Activated naive CD4-positive, alpha-beta T cell treated with anti-CD3 and anti-CD28 coated beads, Interleukin-2, amount 50 U/mL, for 24 hours (primary cell): ENCODE measurements around the gene SESN1.

Experiments
- H3K27ac Mint-ChIP-seq: one replicate; pipeline ENCODE4 v1.8.0; 2021; ENCODE audit warnings: mild to moderate bottlenecking, mixed read lengths
- H3K27me3 Mint-ChIP-seq: one replicate; pipeline ENCODE4 v1.8.0; 2021; ENCODE audit warnings: mixed read lengths
- H3K36me3 Mint-ChIP-seq: one replicate; pipeline ENCODE4 v1.8.0; 2021; ENCODE audit warnings: mixed read lengths
- H3K4me1 Mint-ChIP-seq: one replicate; pipeline ENCODE4 v1.8.0; 2021; ENCODE audit warnings: mixed read lengths
- H3K4me3 Mint-ChIP-seq: one replicate; pipeline ENCODE4 v1.8.0; 2021; ENCODE audit warnings: mild to moderate bottlenecking, mixed read lengths
- H3K9me3 Mint-ChIP-seq: one replicate; pipeline ENCODE4 v1.8.0; 2021; ENCODE audit warnings: mixed read lengths

Gene SESN1

DNA sequence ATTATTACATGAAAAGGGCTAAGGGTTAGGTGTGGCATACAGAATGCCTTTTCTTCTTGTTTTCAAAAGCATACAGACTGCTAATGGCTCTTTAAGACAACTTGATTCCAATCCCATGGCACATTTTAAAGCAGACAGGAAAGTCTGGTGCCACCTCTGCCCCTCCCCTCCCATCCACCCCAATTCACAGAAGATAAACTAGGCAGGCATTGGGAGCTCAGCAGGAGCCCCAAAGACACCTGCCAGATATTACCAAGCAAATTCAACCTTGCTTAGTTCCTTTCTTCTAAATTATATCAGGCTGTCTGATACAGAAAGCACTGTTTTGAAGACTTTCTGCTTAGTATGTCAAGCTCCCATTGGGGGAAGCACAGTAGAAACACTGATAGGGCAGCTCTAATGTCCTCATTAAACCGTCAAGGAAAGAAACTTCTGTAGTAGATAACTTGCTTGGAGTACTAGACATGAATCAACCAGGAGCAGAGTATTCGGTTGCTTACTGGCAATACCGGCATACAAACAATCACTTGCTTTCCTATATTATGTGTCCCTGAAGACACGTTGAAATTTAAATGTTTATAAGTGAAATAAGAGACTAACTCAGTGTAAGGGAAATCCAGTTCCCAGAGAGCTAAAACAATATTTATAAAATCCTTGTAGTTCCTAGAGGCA lies 13.0 kb downstream of the SESN1 start:
- H3K9me3 Mint-ChIP-seq: no peaks in the 10 kb centered on the region
- H3K4me1 Mint-ChIP-seq: no peaks in the 10 kb centered on the region
- H3K27me3 Mint-ChIP-seq: no peaks in the 10 kb centered on the region
- peaks cover 2% of the 10 kb centered on the region for H3K36me3 Mint-ChIP-seq
- no peak overlapping the region for H3K27ac Mint-ChIP-seq
- no peak overlapping the region for H3K4me3 Mint-ChIP-seq

DNA sequence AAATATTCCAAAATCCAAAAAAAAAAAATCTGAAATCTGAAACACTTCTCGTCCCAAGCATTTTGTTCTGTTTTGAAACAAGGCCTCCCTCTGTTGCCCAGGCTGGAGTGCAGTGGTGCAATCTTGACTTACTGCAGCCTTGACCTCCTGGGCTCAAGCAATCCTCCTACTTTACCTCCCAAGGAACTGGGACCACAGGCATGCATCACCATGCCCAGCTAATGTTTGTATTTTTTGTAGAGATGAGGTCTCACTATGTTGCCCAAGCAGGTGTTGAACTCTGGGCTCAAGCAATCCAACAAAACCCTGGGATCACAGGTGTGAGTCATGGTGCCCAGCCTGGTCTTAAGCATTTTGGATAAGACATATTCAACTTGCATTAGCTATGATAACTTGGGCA lies 13.6 kb downstream of the SESN1 start:
- Mint-ChIP-seq H3K9me3 (no peaks in the 10 kb centered on the region), H3K27me3 (no peaks in the 10 kb centered on the region), H3K36me3 (peaks cover 2% of the 10 kb centered on the region), H3K4me3 (no peak overlapping the region), H3K4me1 (no peaks in the 10 kb centered on the region), H3K27ac (peak overlapping the region; percentile 27)

DNA sequence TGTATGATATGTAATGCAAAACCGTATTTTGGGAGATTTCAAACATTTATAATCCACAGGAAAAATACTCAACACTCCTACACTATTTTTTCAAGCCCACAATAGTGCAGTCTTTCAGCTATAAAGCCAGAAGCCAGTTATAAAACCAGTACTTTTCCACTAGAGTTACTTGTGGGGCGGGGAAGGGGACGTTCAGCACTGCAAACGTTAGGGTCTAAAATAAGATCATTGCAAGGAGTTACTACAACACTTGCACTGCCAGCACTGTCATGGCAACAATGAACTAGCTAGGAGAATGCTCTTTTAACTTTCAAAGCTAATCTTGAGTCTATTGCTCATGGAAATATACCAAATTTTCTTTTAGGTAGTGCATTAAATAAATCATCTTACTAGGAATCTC lies 14.7 kb downstream of the SESN1 start:
- Mint-ChIP-seq H3K27me3 (no peaks in the 10 kb centered on the region), H3K4me1 (no peaks in the 10 kb centered on the region), H3K4me3 (no peak overlapping the region), H3K36me3 (peaks cover under 1% of the 10 kb centered on the region), H3K9me3 (no peaks in the 10 kb centered on the region), H3K27ac (no peak overlapping the region)

DNA sequence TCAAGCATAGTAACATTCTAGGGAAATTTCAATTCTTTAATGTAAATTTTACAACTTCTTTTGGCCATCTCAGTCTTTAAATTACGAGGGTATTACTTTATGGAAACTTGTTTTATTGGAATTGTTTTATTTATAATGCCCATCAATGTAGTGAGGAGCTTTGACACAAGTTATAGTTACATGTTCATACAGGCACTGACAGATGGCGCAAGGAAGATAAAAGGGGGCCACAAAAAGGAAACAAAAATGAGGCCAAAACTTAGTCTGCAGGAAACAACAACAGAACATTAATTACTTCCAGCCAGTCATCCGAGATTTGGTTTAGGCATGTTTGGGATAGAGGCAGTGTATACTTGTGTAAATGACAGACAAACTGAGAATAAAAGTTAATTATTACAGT lies 18.3 kb downstream of the SESN1 start:
- Mint-ChIP-seq H3K27me3 (no peaks in the 10 kb centered on the region), H3K4me3 (no peak overlapping the region), H3K4me1 (peaks cover 16% of the 10 kb centered on the region), H3K9me3 (no peaks in the 10 kb centered on the region), H3K36me3 (no peaks in the 10 kb centered on the region), H3K27ac (no peak overlapping the region)

DNA sequence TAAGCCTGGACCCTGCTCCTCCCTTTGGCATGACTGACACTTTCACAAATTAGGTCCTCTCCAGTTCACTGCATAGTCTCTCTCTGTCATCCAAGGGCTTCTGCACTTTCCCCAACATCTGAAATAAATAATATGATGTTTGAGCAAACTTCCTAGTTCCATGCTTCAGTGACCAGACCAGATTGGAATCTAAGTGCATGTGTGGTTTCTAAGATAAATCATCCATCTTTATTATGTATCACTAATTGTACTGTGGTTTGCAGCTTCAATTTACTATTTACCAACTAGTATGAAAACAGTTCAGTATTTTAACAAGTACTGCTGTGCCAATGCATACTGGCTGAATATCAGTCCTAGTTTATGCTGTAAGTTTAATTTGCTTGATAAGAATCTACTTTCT lies 18.7 kb downstream of the SESN1 start:
- no peaks in the 10 kb centered on the region for H3K27me3 Mint-ChIP-seq
- H3K27ac Mint-ChIP-seq: no peak overlapping the region
- peaks cover 20% of the 10 kb centered on the region for H3K4me1 Mint-ChIP-seq
- no peaks in the 10 kb centered on the region for H3K36me3 Mint-ChIP-seq
- no peak overlapping the region for H3K4me3 Mint-ChIP-seq
- no peaks in the 10 kb centered on the region for H3K9me3 Mint-ChIP-seq

DNA sequence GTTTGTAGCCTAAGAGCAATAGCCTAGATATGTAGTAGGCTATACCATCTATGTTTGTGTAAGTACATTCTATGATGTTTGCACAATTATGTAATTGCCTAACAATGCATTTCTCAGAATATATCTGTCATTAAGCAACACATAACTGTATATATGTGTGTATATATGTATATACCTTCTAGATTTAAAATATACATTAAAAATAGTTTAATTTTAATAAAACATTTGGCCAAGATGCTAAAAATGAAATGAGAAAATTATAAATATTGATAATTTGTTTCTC lies 20.6 kb downstream of the SESN1 start:
- Mint-ChIP-seq H3K27ac (no peak overlapping the region), H3K4me3 (no peak overlapping the region), H3K9me3 (no peaks in the 10 kb centered on the region), H3K36me3 (no peaks in the 10 kb centered on the region), H3K27me3 (no peaks in the 10 kb centered on the region), H3K4me1 (peaks cover 32% of the 10 kb centered on the region)

DNA sequence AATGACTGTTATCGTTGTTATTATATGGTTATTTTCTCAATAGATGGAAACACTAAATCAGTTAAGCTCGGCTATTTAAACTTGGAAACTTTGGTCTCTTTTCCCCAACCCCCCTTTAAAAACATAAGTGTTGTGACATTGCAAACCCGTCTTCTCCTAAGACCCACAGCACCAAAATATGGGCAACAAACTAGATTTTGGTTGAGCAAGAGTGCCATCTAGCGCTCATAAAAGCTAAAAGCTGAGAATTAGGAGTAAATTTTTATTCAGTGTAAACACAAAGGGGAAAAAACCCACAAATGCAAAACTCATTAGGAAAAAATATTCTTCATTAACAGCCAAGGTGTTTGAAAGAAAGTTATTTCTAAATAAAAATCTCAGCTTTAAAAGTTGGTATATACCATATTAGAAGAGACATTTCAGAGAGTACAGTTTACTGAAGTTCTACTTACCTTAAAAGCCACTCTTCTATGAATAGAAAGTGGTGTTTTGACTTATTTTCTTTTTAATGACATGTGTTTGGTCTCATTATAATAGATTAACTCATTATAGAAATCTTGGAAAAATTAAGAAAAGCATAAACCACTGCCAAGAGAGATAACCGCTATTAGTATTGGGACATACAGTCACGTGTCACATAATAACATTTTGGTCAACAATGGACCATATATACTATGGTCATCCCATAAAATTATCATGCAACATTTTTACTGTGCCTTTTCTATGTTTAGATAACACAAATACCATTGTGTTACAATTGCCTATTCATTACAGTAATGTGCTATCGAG lies 21.1 kb downstream of the SESN1 start:
- Mint-ChIP-seq H3K27me3 (no peaks in the 10 kb centered on the region), H3K4me1 (peaks cover 32% of the 10 kb centered on the region), H3K4me3 (peak overlapping the region; percentile 15), H3K36me3 (no peaks in the 10 kb centered on the region), H3K27ac (no peak overlapping the region), H3K9me3 (no peaks in the 10 kb centered on the region)

DNA sequence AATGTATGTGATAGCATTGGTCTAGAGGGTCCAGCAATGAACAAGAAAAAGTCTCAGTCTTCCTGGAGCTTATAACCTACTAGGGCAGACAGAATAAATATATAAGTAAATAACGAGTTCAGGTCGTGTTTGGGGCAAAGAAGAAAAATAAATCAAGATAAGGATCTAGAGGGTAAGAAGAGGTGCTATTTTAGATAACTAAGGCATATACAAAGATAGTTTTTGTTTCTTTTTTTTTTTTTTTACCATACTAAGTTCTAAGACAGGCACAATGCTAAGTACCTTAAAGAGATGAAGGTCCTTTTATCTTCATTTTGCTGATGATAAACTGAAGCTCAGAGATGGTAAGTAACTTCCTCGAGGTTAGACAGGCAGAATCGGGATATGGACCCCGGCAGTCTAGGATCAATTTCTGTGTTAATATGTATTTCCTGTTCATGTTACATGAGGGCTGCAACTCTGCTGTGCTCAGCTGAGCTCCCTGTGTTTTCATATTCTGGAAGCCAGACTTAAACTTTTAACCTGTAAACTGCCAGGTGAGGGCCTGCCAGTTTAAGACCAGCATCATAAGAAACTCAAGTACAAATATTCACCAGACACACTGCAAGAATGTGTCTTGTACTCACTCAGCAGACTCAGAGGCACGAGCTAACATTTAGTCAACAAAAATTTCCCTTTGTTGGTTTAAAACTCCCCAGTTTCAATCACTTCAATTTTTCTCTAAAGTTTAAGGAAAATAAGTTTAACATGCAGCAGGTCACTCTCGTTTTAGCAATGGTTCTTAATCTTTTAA lies 23.3 kb downstream of the SESN1 start:
- H3K4me1 Mint-ChIP-seq: peaks cover 41% of the 10 kb centered on the region
- H3K27me3 Mint-ChIP-seq: no peaks in the 10 kb centered on the region
- no peaks in the 10 kb centered on the region for H3K36me3 Mint-ChIP-seq
- peak overlapping the region; percentile 71 for H3K27ac Mint-ChIP-seq
- H3K4me3 Mint-ChIP-seq: peak overlapping the region; percentile 63
- H3K9me3 Mint-ChIP-seq: no peaks in the 10 kb centered on the region

DNA sequence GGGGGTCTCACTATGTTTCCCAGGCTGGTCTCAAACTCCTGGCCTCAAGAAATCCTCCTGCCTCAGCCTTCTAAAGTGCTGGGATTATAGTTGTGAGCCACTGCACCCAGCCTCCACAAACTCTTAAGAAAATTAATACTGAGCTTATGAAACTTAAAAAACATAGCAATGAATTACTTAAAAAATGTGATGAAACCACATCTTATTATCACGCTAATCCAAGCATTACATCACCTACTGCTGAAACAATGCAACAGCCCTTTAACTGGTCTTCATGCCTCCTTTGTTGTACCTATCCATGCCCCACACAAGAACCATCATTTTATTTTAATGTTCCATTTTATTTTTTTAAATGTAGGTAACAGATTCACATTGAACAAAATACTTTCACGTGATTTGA lies 24.9 kb downstream of the SESN1 start:
- Mint-ChIP-seq H3K36me3 (no peaks in the 10 kb centered on the region), H3K4me1 (peaks cover 41% of the 10 kb centered on the region), H3K27ac (no peak overlapping the region), H3K4me3 (no peak overlapping the region), H3K9me3 (no peaks in the 10 kb centered on the region), H3K27me3 (no peaks in the 10 kb centered on the region)

DNA sequence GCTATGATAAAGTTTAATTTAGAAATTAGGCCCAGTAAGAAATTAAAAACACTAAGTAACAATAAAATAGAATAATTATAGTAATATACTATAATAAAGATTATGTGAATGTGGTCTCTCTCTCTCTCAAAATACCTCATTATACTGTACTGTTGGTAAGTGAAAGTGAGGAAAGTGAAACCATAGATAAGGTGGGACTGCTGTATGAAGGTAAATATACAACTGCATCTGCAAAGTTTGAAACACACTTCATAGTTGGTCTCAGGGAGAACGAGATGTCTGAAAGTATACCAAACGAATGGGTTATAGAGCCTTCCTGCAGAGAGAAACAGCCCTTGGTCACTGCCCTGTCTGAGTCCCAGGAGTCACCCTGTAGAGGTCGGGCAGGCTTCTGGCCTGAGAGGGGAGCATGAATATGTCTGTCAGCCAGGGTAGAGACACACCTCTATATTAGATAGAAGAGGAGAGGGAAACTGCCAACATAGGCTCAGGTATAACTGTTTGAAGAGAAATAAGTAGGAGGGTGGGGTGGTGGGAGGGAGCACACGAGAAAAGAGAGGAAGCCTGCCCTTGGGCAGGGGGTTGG lies 31.8 kb downstream of the SESN1 start:
- no peaks in the 10 kb centered on the region for H3K36me3 Mint-ChIP-seq
- no peak overlapping the region for H3K4me3 Mint-ChIP-seq
- no peaks in the 10 kb centered on the region for H3K27me3 Mint-ChIP-seq
- H3K4me1 Mint-ChIP-seq: peaks cover 55% of the 10 kb centered on the region
- no peaks in the 10 kb centered on the region for H3K9me3 Mint-ChIP-seq
- H3K27ac Mint-ChIP-seq: no peak overlapping the region

DNA sequence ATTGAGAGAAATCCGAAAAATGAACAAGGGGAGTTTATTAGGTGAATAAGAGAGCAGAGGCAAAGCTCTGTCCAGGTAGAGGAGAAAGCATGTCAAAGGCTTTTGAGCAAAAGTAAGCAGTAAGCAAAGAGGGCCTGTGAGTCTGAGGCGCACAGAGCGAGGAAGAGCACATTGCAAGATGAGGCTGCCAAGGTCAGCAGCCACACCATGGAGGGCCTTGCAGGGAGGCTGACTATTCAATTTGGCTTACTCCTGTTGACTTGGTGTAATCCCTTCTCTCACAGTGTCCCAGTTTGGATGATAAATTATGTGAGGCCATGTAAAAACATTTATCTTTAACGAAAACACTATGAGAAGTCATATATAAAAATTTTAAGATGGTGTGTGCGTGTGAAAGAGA lies 32.4 kb downstream of the SESN1 start:
- no peaks in the 10 kb centered on the region for H3K9me3 Mint-ChIP-seq
- no peaks in the 10 kb centered on the region for H3K27me3 Mint-ChIP-seq
- H3K36me3 Mint-ChIP-seq: no peaks in the 10 kb centered on the region
- peaks cover 50% of the 10 kb centered on the region for H3K4me1 Mint-ChIP-seq
- H3K4me3 Mint-ChIP-seq: no peak overlapping the region
- no peak overlapping the region for H3K27ac Mint-ChIP-seq

DNA sequence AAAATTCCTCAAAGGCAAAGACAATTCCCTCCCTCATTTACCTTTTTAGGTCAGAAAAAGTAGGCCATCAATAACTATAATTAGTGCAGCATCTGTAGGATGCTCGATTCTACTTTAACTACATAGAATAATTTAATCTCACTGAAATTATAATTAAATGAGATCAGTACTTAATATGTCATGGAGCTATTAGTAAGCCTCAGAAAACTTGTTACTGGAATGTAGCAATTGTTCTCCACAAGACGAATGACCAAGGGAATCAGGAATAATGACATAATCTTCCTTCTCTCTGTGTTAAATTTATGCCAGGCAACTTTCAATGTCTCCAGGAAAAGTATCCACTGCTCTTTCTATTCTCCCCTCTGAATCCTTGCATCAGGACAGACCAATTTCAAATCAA lies 34.1 kb downstream of the SESN1 start:
- Mint-ChIP-seq H3K36me3 (no peaks in the 10 kb centered on the region), H3K27me3 (no peaks in the 10 kb centered on the region), H3K9me3 (no peaks in the 10 kb centered on the region), H3K4me3 (no peak overlapping the region), H3K4me1 (peaks cover 50% of the 10 kb centered on the region), H3K27ac (peak overlapping the region; percentile 41)

DNA sequence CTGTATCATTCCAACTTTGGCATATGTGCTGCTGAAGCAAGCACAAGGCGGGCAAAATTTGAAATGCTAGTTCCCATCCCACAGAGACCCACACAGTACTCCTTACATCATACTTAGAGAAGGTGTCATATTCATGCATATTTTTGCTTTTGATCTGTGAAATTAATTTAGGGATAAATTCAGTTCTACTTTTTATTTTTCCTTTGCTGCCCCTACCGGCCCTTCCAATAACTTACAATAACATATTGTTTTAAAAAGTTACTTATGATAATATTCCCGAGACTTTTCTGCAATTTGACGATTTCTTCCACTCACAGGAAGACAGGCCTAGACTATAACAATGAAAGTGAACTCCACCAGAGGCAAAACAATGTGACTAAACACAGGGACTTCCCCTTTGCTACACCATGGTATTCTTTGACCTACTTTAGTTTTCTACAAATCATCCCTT lies 35.0 kb downstream of the SESN1 start:
- no peaks in the 10 kb centered on the region for H3K9me3 Mint-ChIP-seq
- H3K36me3 Mint-ChIP-seq: no peaks in the 10 kb centered on the region
- H3K4me1 Mint-ChIP-seq: peaks cover 50% of the 10 kb centered on the region
- peak overlapping the region; percentile 88 for H3K27ac Mint-ChIP-seq
- peak overlapping the region; percentile 8 for H3K4me3 Mint-ChIP-seq
- H3K27me3 Mint-ChIP-seq: no peaks in the 10 kb centered on the region

DNA sequence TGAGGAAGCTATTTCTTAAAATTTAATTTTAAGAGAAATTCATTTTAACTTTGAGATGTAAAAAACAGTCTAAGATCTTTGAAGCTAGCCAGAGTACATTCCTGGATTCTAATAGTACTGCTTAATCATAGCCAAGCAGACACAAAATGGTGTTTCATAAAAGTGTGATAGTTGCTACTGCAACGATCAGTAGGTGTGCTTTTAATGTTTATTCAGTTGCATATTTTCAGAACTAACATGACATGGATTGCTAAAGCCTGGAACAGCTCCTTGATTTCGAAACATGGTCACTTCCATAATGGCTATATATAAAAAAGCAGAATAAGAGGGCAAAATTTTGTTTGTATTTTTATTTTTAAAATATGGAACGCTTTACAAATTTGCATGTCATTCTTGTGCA lies 35.5 kb downstream of the SESN1 start:
- Mint-ChIP-seq H3K27ac (peak overlapping the region; percentile 24), H3K27me3 (no peaks in the 10 kb centered on the region), H3K4me1 (peaks cover 46% of the 10 kb centered on the region), H3K36me3 (no peaks in the 10 kb centered on the region), H3K9me3 (no peaks in the 10 kb centered on the region), H3K4me3 (no peak overlapping the region)

DNA sequence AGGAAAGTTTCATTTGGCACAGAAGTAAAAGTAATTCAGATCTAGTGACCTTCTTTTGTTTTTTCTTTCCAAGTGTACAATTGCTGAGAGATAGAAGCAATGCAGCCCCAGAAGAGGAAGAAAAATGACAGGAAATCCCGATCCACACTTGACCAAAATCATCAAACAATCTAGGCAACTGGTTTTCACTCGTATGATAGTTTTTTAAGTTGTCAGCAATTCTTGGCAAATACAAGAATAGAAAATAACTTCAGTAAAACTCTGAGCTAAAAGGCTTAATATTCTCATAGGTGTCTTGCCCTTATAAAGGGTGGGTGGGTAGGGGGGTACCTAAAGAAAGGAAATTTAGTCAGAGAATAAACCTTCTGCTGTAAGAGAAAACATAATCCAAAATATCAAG lies 36.0 kb downstream of the SESN1 start:
- Mint-ChIP-seq H3K9me3 (no peaks in the 10 kb centered on the region), H3K27me3 (no peaks in the 10 kb centered on the region), H3K27ac (peak overlapping the region; percentile 31), H3K4me1 (peaks cover 41% of the 10 kb centered on the region), H3K4me3 (no peak overlapping the region), H3K36me3 (no peaks in the 10 kb centered on the region)

DNA sequence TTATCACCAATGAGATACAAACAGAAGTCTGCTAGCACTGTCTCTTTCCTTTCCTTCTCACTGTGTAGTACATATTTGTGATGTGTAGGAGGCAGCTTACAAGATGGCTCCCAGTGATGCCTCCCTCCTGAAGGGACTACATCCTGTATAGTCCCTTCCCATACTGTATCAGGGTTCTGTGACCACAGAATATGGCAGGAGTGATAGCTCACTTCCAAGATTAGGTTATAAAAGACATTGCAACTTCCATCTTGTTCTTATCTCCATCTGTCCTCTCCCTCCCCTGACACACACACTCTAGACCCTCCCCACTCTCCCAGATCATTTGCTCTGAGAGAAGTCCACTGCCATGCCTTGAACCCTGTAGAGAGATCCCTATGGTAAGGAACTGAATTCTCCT lies 38.0 kb downstream of the SESN1 start:
- Mint-ChIP-seq H3K27ac (no peak overlapping the region), H3K4me3 (no peak overlapping the region), H3K4me1 (peaks cover 41% of the 10 kb centered on the region), H3K27me3 (no peaks in the 10 kb centered on the region), H3K36me3 (no peaks in the 10 kb centered on the region), H3K9me3 (no peaks in the 10 kb centered on the region)
